PC-3 (cell line): ENCODE results near the gene IPO8.

Experiments used
- EZH2 ChIP-seq: fragments of 300-600 bp; sonication (generic); IDR thresholded peaks from one replicate; pipeline ENCODE4 v1.6.1; 2017; ENCODE audit warnings: antibody characterized with exemption, mild to moderate bottlenecking, low read length; ENCODE audit not compliant: unreplicated experiment
- EZH2phosphoT487 ChIP-seq: fragments of 300-600 bp; sonication (generic); IDR thresholded peaks from 2 replicates; pipeline ENCODE4 v1.6.1; 2018; ENCODE audit warnings: mild to moderate bottlenecking, antibody characterized with exemption, low read length, borderline replicate concordance
- TF ChIP-seq, protein P1 (sequence below): fragments of 300-600 bp; sonication (generic); conservative IDR thresholded peaks from 2 replicates; pipeline ENCODE4 v1.5.1; 2017; ENCODE audit warnings: antibody characterized with exemption, low read depth, mild to moderate bottlenecking, low read length

DNA sequence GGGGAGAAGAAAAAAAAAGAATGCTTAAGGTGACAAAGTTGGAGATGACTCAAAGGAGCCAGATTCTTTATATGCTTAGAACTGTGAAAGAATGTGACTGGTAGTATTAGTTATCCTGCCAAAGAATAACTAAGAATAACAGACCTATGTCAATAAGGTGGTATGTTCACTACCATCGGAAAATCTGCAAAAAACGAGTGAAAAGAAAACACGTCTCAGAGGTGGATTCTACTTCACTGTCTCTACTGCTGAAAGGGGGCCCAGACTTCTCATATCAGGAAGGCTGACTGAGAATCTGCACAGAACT lies 64.7 kb downstream of the IPO8 start:
- TF ChIP-seq EZH2phosphoT487 (no peak), EZH2 (no peak)
- TF ChIP-seq, protein P1, sequence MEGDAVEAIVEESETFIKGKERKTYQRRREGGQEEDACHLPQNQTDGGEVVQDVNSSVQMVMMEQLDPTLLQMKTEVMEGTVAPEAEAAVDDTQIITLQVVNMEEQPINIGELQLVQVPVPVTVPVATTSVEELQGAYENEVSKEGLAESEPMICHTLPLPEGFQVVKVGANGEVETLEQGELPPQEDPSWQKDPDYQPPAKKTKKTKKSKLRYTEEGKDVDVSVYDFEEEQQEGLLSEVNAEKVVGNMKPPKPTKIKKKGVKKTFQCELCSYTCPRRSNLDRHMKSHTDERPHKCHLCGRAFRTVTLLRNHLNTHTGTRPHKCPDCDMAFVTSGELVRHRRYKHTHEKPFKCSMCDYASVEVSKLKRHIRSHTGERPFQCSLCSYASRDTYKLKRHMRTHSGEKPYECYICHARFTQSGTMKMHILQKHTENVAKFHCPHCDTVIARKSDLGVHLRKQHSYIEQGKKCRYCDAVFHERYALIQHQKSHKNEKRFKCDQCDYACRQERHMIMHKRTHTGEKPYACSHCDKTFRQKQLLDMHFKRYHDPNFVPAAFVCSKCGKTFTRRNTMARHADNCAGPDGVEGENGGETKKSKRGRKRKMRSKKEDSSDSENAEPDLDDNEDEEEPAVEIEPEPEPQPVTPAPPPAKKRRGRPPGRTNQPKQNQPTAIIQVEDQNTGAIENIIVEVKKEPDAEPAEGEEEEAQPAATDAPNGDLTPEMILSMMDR, result no peak
